Measurements from ENCODE around the gene FHL1.
"Not testable (repeated sequence)": the region's sequence is repeated elsewhere in the genome, so short reads cannot be mapped to it uniquely, and the experiment has no call there.

The FHL1 gene

DNA sequence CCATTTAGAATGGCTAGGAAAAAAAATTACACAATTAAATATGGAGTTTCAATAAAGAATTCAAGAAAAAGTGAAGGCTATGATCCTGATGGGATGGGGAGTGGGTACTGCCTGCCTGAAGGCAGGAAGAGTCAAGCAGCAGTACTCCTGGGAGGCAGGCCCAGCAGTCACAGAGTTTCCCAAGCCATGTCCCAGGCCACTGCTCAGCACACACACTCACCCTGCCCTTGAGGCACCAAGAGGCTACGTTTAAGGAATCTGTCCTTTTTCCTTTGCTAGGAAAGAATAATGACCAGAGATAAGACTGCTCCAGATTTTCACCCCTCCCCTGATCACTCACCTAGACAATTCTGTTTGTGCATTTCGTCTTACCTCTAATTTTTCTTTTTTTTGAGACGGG lies 73.6 kb downstream of the FHL1 start:
- no peak overlapping the region for H3K27ac ChIP-seq

DNA sequence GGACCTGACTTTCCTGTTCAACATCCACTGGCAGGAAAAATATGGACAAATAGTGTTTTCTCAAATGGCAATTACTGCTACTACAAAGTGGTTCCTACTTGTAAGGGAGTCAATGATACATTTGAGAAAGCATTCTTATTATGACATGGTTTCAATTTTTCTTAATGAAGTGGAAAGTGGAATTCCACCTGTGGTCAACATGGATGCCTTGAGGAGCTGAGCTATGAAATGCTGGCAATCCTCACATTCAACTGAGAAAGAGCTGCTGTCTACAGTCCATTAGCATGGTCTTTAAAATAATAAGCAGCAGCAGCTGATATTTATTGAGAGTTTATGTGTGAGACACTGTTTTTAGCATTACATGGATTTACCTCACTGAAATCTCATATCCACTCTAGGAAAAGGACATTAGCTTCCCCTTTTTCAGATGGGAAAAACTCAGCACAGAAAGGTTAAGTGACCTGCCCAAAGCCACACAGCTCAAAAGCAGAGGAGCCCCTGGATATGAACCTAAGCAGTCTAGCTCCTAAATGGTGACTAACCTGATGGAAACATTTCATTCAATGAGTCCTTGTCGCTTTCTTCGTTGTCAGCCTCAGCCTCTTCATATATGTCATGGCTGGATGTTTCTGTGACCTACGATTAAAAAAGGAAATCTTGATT lies 74.6 kb downstream of the FHL1 start:
- Histone ChIP-seq H3K4me3 (no peak overlapping the region), H3K9ac (no peak overlapping the region), H3K9me3 (replicated peaks in 1 of 11) (no peaks in the 10 kb centered on the region), H3K4me1 (no peaks in the 10 kb centered on the region), H3K27me3 (peaks cover 94 to 100% (median 100%) of the 10 kb centered on the region in 11 experiments), H3K27ac (no peak overlapping the region), H4K20me1 (no peaks in the 10 kb centered on the region; a peak in 1 of 22 replicates), H3K4me2 (no peak overlapping the region), H3K36me3 (peaks cover 64 to 100% (median 95%) of the 10 kb centered on the region in 11 experiments)
- TF ChIP-seq Cebpa-rat (IDR thresholded peaks at IDR 0.05) = no peak

More for the DNA sequence above, 73.6 kb downstream of the FHL1 start:
- Histone ChIP-seq H3K27me3 (peaks cover 99 to 100% (median 100%) of the 10 kb centered on the region in 11 experiments), H3K9me3 (replicated peaks in 1 of 11) (no peaks in the 10 kb centered on the region), H3K4me2 (no peak overlapping the region), H3K9ac (no peak overlapping the region), H3K36me3 (peaks cover 60 to 100% (median 86%) of the 10 kb centered on the region in 11 experiments), H3K4me3 (no peak overlapping the region), H3K4me1 (no peaks in the 10 kb centered on the region), H4K20me1 (no peaks in the 10 kb centered on the region; a peak in 1 of 22 replicates)
- TF ChIP-seq Cebpa-rat (IDR thresholded peaks at IDR 0.05) = no peak

DNA sequence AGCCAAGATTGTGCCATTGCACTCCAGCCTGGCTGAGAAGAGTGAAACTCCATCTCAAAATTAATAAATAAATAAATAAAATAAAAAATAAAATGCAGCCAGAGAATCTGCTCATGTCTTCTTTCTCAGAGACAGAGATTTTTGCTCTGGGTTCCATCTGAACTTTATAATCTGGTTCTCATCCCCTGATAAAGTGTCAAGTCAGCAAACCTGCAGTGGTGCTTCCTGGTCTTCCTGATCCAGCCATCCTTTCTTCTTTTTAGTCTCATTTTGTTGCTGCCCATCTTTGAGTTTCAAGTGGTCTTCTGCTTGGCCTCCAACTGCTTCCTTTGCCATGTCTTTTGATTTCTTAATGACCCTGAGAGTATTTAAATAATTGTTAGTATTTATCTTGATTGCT lies 79.7 kb downstream of the FHL1 start:
- Histone ChIP-seq H3K9me3 (replicated peaks in 1 of 11) (no peaks in the 10 kb centered on the region), H3K27me3 (peaks cover 89 to 99% (median 98%) of the 10 kb centered on the region in 11 experiments), H3K9ac (no peak overlapping the region), H4K20me1 (peaks cover 0 to 6% (median 0%) of the 10 kb centered on the region in 11 experiments; a peak in 3 of 22 replicates), H3K4me3 (no peak overlapping the region), H3K36me3 (peaks cover 36 to 85% (median 68%) of the 10 kb centered on the region in 11 experiments), H3K4me1 (peaks cover 8 to 20% (median 14%) of the 10 kb centered on the region in 10 experiments; a peak in 19 of 20 replicates), H3K4me2 (no peak overlapping the region), H3K27ac (no peak overlapping the region)
- no peak for TF ChIP-seq Cebpa-rat (IDR thresholded peaks at IDR 0.05)

DNA sequence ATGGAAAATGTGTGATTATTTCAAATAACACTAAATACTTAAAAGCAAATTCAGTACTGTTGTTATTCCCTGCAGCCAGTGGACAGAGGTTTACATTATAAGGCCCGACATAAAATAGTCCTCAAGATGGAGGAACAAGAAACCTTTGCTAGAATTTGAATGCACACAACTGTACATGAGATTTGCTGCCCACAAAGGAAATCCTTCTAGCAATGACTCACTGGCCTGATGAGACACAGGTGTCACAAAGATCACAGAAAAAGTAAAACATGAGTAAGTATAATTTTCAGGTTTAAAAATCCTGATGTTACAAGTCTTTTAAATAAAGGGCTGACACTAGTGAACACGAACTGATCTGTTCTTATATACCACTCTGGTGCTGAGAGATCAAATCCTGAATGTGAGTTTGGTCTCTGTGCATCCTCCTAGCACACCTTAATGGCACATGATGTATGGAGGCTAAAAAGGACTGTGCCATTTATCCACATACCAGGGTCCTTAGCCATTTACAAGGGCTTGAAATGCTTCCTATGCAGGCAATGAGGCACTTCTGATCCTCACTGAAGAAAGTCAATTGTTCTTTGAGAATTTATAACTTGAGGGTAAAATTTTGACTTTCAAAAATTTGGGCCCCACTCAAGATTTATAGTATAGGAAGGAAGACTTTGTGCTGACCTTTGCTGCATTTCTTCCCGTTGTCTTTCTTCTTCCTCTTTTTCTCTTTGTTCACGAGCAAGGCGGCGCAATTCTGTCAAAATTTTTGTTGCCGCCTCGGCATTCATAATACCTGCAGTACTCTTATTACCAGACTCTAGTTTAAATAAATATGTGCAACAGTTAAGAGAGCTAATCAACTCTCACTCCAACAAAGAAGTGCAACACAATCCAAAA lies 80.9 kb downstream of the FHL1 start:
- Histone ChIP-seq H3K27ac (peak overlapping the region in 8 of 11 experiments; percentile 0 to 49 (median 32); a peak in 11 of 22 replicates), H3K27me3 (peaks cover 85 to 99% (median 96%) of the 10 kb centered on the region in 11 experiments), H3K9me3 (replicated peaks in 1 of 11) (no peaks in the 10 kb centered on the region), H4K20me1 (peaks cover 0 to 6% (median 0%) of the 10 kb centered on the region in 11 experiments; a peak in 3 of 22 replicates), H3K9ac (no peak overlapping the region; a peak in 1 of 22 replicates), H3K36me3 (peaks cover 34 to 85% (median 58%) of the 10 kb centered on the region in 11 experiments), H3K4me3 (peak overlapping the region in 2 of 10 experiments; percentile 8 to 13; a peak in 1 of 20 replicates), H3K4me2 (peak overlapping the region; percentile 4 to 56 (median 46); a peak in 20 of 22 replicates), H3K4me1 (peaks cover 8 to 20% (median 14%) of the 10 kb centered on the region in 10 experiments; a peak in 19 of 20 replicates)
- no peak for TF ChIP-seq Cebpa-rat (IDR thresholded peaks at IDR 0.05)

DNA sequence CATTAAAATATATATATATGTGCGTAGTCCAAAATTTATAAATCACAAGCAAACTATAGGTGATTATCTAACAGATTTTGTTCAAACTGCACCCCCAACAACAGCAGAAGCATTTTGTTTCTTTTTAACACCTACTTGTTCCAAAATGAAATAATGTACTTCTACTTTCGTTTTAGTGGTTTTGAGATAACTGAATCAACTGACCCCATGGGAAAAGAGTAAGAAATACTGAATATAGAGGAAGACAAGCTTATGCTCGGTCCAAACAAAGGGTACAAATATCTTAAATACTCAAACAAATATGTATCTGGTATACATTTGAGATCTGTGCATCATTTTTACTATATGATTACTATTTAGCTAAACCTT lies 81.5 kb downstream of the FHL1 start:
- H3K4me3 ChIP-seq = peak overlapping the region in 2 of 10 experiments; percentile 8 to 13; a peak in 1 of 20 replicates
- peaks cover 84 to 99% (median 96%) of the 10 kb centered on the region in 11 experiments for H3K27me3 ChIP-seq
- no peak overlapping the region; a peak in 1 of 22 replicates for H3K9ac ChIP-seq
- peak overlapping the region in 8 of 11 experiments; percentile 0 to 49 (median 32); a peak in 10 of 22 replicates for H3K27ac ChIP-seq
- no peaks in the 10 kb centered on the region for H3K9me3 ChIP-seq (replicated peaks in 1 of 11)
- peaks cover 30 to 85% (median 52%) of the 10 kb centered on the region in 11 experiments for H3K36me3 ChIP-seq
- no peak for TF ChIP-seq Cebpa-rat (IDR thresholded peaks at IDR 0.05)
- peaks cover 8 to 20% (median 14%) of the 10 kb centered on the region in 10 experiments; a peak in 19 of 20 replicates for H3K4me1 ChIP-seq
- H3K4me2 ChIP-seq = peak overlapping the region; percentile 4 to 56 (median 46); a peak in 17 of 22 replicates
- peaks cover 0 to 6% (median 0%) of the 10 kb centered on the region in 11 experiments; a peak in 3 of 22 replicates for H4K20me1 ChIP-seq

DNA sequence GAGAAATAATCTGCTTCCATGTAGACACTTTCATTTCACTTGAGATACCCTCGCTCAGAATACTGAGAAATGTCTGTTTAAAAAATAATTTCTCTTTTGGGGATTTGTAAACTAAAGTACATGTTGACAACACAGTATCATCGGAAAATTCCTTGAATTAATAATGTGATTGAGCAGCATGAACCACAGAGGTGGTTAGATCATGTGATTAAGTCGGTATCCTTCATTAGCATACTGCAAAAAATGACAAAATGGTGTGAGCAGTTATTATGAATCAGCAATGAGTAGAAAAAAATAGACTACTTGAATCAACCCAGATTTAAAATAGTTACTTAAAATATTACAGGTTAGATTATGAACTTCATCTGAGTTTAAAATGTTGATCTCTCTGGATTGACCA lies 89.7 kb downstream of the FHL1 start:
- Histone ChIP-seq H3K27me3 (peaks cover 61 to 92% (median 82%) of the 10 kb centered on the region in 11 experiments), H4K20me1 (0 out of 22 replicates have a peak, but pooled peaks cover 0 to 1% (median 0%) of the 10 kb centered on the region in 11 experiments), H3K36me3 (peaks cover 29 to 81% (median 41%) of the 10 kb centered on the region in 11 experiments; a peak in 20 of 22 replicates), H3K27ac (no peak overlapping the region), H3K9me3 (replicated peaks in 1 of 11) (no peaks in the 10 kb centered on the region), H3K4me2 (no peak overlapping the region), H3K9ac (no peak overlapping the region), H3K4me1 (no peaks in the 10 kb centered on the region), H3K4me3 (no peak overlapping the region)
- no peak for TF ChIP-seq Cebpa-rat (IDR thresholded peaks at IDR 0.05)

DNA sequence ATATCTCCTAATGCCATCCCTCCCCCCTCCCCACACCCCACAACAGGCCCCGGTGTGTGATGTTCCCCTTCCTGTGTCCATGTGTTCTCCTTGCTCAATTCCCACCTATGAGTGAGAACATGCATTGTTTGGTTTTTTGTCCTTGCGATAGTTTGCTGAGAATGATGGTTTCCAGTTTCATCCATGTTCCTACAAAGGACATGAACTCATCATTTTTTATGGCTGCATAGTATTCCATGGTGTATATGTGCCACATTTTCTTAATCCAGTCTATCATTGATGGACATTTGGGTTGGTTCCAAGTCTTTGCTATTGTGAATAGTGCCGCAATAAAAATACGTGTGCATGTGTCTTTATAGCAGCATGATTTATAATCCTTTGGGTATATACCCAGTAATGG lies 90.5 kb downstream of the FHL1 start:
- H3K4me3 ChIP-seq; H3K4me1 ChIP-seq; H4K20me1 ChIP-seq; H3K9ac ChIP-seq; H3K27ac ChIP-seq; H3K4me2 ChIP-seq; H3K9me3 ChIP-seq (replicated peaks in 1 of 11): not testable (repeated sequence)
- Histone ChIP-seq H3K36me3 (peaks cover 28 to 80% (median 48%) of the 10 kb centered on the region in 11 experiments; a peak in 20 of 22 replicates), H3K27me3 (peaks cover 62 to 92% (median 82%) of the 10 kb centered on the region in 11 experiments)

DNA sequence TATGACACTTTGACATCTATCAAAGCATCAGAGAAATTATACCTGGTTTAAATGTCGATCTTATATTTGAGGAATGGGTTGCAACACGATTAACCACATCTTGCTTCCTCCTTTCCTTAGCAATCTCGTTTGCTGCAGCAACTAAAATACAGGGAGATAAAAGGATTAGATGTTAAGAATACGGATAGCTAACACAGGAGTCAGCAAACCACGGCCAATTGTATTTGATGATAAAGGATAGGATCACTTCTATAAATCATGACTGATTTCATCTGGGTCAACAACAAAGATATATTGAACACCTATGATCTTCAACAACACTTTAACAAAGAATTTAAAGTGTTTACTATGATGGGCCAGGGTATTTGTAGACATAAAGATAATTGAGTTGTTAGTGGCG lies 98.9 kb downstream of the FHL1 start:
- H3K27ac ChIP-seq = no peak overlapping the region
- peaks cover 0 to 15% (median 8%) of the 10 kb centered on the region in 10 experiments; a peak in 11 of 20 replicates for H3K4me1 ChIP-seq
- no peaks in the 10 kb centered on the region; a peak in 1 of 22 replicates for H3K9me3 ChIP-seq (replicated peaks in 1 of 11)
- no peak for TF ChIP-seq Cebpa-rat (IDR thresholded peaks at IDR 0.05)
- no peak overlapping the region for H3K4me2 ChIP-seq
- peaks cover 0 to 24% (median 11%) of the 10 kb centered on the region in 11 experiments; a peak in 8 of 22 replicates for H4K20me1 ChIP-seq
- peaks cover 84 to 97% (median 93%) of the 10 kb centered on the region in 11 experiments for H3K27me3 ChIP-seq
- peaks cover 8 to 45% (median 34%) of the 10 kb centered on the region in 11 experiments; a peak in 20 of 22 replicates for H3K36me3 ChIP-seq
- H3K4me3 ChIP-seq = no peak overlapping the region
- no peak overlapping the region for H3K9ac ChIP-seq
